ENCODE results near the gene TMEM167B.

TMEM167B gene

GRCh38 chr1:109060707-109061106, 29.9 kb upstream of the TMEM167B start:
- no peaks in the 10 kb centered on the region for H3K79me2 ChIP-seq (ENCODE audit: control insufficient read depth, insufficient read depth, low read length)
- no peak overlapping the region for H3K4me3 ChIP-seq (ENCODE audit: low read length)
- no peaks in the 10 kb centered on the region for H3K36me3 ChIP-seq (ENCODE audit: control insufficient read depth, insufficient read depth, low read length)
- no peak overlapping the region for H2BK15ac ChIP-seq (replicated peaks; ENCODE audit: low read depth)
- no peak overlapping the region for H2BK5ac ChIP-seq (ENCODE audit: low read length)
- no peak overlapping the region for H3K4ac ChIP-seq (ENCODE audit: low read depth, low read length)
- no peak overlapping the region for H2BK120ac ChIP-seq (ENCODE audit: low read depth, low read length)
- no peak overlapping the region for H3K23ac ChIP-seq (ENCODE audit: low read length)
- no peak overlapping the region for H3K56ac ChIP-seq (ENCODE audit: low read length)
- H3K27ac ChIP-seq (ENCODE audit: low read depth, low read length) = no peak overlapping the region
- H3K18ac ChIP-seq (ENCODE audit: low read length) = no peak overlapping the region
- no peak overlapping the region for H2AK5ac ChIP-seq (ENCODE audit: low read length)
- no peak overlapping the region for H4K5ac ChIP-seq (ENCODE audit: low read length)
- H4K8ac ChIP-seq (ENCODE audit: low read depth, low read length) = no peak overlapping the region
- WGBS (ENCODE audit: extremely low coverage, insufficient coverage, low lambda C conversion rate) = no CpG with 5 or more reads among the region's 7 CpGs
- no peak for DNase-seq
- H3K79me1 ChIP-seq (ENCODE audit: low read length) = no peaks in the 10 kb centered on the region
- H3K4me2 ChIP-seq (ENCODE audit: low read length) = no peak overlapping the region
- H3K4me1 ChIP-seq (ENCODE audit: control insufficient read depth, low read depth, low read length) = no peaks in the 10 kb centered on the region
- no peak overlapping the region for H3K9ac ChIP-seq (ENCODE audit: low read length)
- no peaks in the 10 kb centered on the region for H3K27me3 ChIP-seq (ENCODE audit: insufficient read depth, low read length, poor library complexity)

GRCh38 chr1:109061183-109061582, 29.4 kb upstream of the TMEM167B start:
- no peaks in the 10 kb centered on the region for H3K79me1 ChIP-seq (ENCODE audit: low read length)
- H2BK15ac ChIP-seq (replicated peaks; ENCODE audit: low read depth) = no peak overlapping the region
- H3K4me3 ChIP-seq (ENCODE audit: low read length) = no peak overlapping the region

GRCh38 chr1:109065137-109065536, 25.4 kb upstream of the TMEM167B start:
- no peak overlapping the region for H3K23ac ChIP-seq (ENCODE audit: low read length)
- H3K4me2 ChIP-seq (ENCODE audit: low read length) = no peak overlapping the region
- no peak for DNase-seq

More at GRCh38 chr1:109061183-109061582, 29.4 kb upstream of the TMEM167B start:
- DNase-seq = no peak
- Histone ChIP-seq H2BK5ac (ENCODE audit: low read length) (no peak overlapping the region), H3K18ac (ENCODE audit: low read length) (no peak overlapping the region), H4K8ac (ENCODE audit: low read depth, low read length) (no peak overlapping the region), H3K4ac (ENCODE audit: low read depth, low read length) (no peak overlapping the region), H4K5ac (ENCODE audit: low read length) (no peak overlapping the region), H3K23ac (ENCODE audit: low read length) (no peak overlapping the region), H3K79me2 (ENCODE audit: control insufficient read depth, insufficient read depth, low read length) (no peaks in the 10 kb centered on the region), H2AK5ac (ENCODE audit: low read length) (no peak overlapping the region), H3K9ac (ENCODE audit: low read length) (no peak overlapping the region), H3K27me3 (ENCODE audit: insufficient read depth, low read length, poor library complexity) (no peaks in the 10 kb centered on the region), H3K4me2 (ENCODE audit: low read length) (no peak overlapping the region), H3K4me1 (ENCODE audit: control insufficient read depth, low read depth, low read length) (no peaks in the 10 kb centered on the region), H3K56ac (ENCODE audit: low read length) (no peak overlapping the region), H2BK120ac (ENCODE audit: low read depth, low read length) (no peak overlapping the region), H3K36me3 (ENCODE audit: control insufficient read depth, insufficient read depth, low read length) (no peaks in the 10 kb centered on the region), H3K27ac (ENCODE audit: low read depth, low read length) (no peak overlapping the region)
- WGBS (ENCODE audit: extremely low coverage, insufficient coverage, low lambda C conversion rate) = no CpG with 5 or more reads among the region's 4 CpGs

GRCh38 chr1:109067883-109068282, 22.7 kb upstream of the TMEM167B start:
- H2BK120ac ChIP-seq (ENCODE audit: low read depth, low read length) = no peak overlapping the region
- no peak overlapping the region for H3K4ac ChIP-seq (ENCODE audit: low read depth, low read length)
- no peak overlapping the region for H3K9ac ChIP-seq (ENCODE audit: low read length)
- H3K79me2 ChIP-seq (ENCODE audit: control insufficient read depth, insufficient read depth, low read length) = peaks cover 4% of the 10 kb centered on the region
- DNase-seq = no peak
- no peak overlapping the region for H2AK5ac ChIP-seq (ENCODE audit: low read length)
- peaks cover 1% of the 10 kb centered on the region for H3K36me3 ChIP-seq (ENCODE audit: control insufficient read depth, insufficient read depth, low read length)
- H4K8ac ChIP-seq (ENCODE audit: low read depth, low read length) = no peak overlapping the region
- no CpG with 5 or more reads among the region's 8 CpGs for WGBS (ENCODE audit: extremely low coverage, insufficient coverage, low lambda C conversion rate)
- no peak overlapping the region for H3K27ac ChIP-seq (ENCODE audit: low read depth, low read length)
- no peak overlapping the region for H3K23ac ChIP-seq (ENCODE audit: low read length)
- peaks cover 5% of the 10 kb centered on the region for H3K79me1 ChIP-seq (ENCODE audit: low read length)
- no peak overlapping the region for H3K4me3 ChIP-seq (ENCODE audit: low read length)
- H3K4me2 ChIP-seq (ENCODE audit: low read length) = no peak overlapping the region
- no peaks in the 10 kb centered on the region for H3K4me1 ChIP-seq (ENCODE audit: control insufficient read depth, low read depth, low read length)
- H2BK5ac ChIP-seq (ENCODE audit: low read length) = no peak overlapping the region
- no peak overlapping the region for H3K18ac ChIP-seq (ENCODE audit: low read length)
- H4K5ac ChIP-seq (ENCODE audit: low read length) = no peak overlapping the region
- H3K56ac ChIP-seq (ENCODE audit: low read length) = no peak overlapping the region
- H2BK15ac ChIP-seq (replicated peaks; ENCODE audit: low read depth) = no peak overlapping the region
- no peaks in the 10 kb centered on the region for H3K27me3 ChIP-seq (ENCODE audit: insufficient read depth, low read length, poor library complexity)

More at GRCh38 chr1:109065137-109065536, 25.4 kb upstream of the TMEM167B start:
- H2BK15ac ChIP-seq (replicated peaks; ENCODE audit: low read depth) = no peak overlapping the region
- no peaks in the 10 kb centered on the region for H3K4me1 ChIP-seq (ENCODE audit: control insufficient read depth, low read depth, low read length)
- H3K4ac ChIP-seq (ENCODE audit: low read depth, low read length) = no peak overlapping the region
- no peak overlapping the region for H3K27ac ChIP-seq (ENCODE audit: low read depth, low read length)
- H2AK5ac ChIP-seq (ENCODE audit: low read length) = no peak overlapping the region
- peaks cover 2% of the 10 kb centered on the region for H3K79me2 ChIP-seq (ENCODE audit: control insufficient read depth, insufficient read depth, low read length)
- no peak overlapping the region for H4K8ac ChIP-seq (ENCODE audit: low read depth, low read length)
- H2BK5ac ChIP-seq (ENCODE audit: low read length) = no peak overlapping the region
- H3K56ac ChIP-seq (ENCODE audit: low read length) = no peak overlapping the region
- peaks cover 1% of the 10 kb centered on the region for H3K36me3 ChIP-seq (ENCODE audit: control insufficient read depth, insufficient read depth, low read length)
- no peak overlapping the region for H3K9ac ChIP-seq (ENCODE audit: low read length)
- no peak overlapping the region for H4K5ac ChIP-seq (ENCODE audit: low read length)
- H3K4me3 ChIP-seq (ENCODE audit: low read length) = no peak overlapping the region
- WGBS (ENCODE audit: extremely low coverage, insufficient coverage, low lambda C conversion rate) = no CpG with 5 or more reads among the region's 3 CpGs
- H3K79me1 ChIP-seq (ENCODE audit: low read length) = peaks cover 3% of the 10 kb centered on the region
- H3K18ac ChIP-seq (ENCODE audit: low read length) = no peak overlapping the region
- no peaks in the 10 kb centered on the region for H3K27me3 ChIP-seq (ENCODE audit: insufficient read depth, low read length, poor library complexity)
- no peak overlapping the region for H2BK120ac ChIP-seq (ENCODE audit: low read depth, low read length)

GRCh38 chr1:109069294-109069693, 21.3 kb upstream of the TMEM167B start:
- Histone ChIP-seq H3K18ac (ENCODE audit: low read length) (no peak overlapping the region), H3K9ac (ENCODE audit: low read length) (no peak overlapping the region), H3K4ac (ENCODE audit: low read depth, low read length) (no peak overlapping the region), H2BK120ac (ENCODE audit: low read depth, low read length) (no peak overlapping the region), H3K79me2 (ENCODE audit: control insufficient read depth, insufficient read depth, low read length) (peaks cover 4% of the 10 kb centered on the region), H4K8ac (ENCODE audit: low read depth, low read length) (no peak overlapping the region), H2BK15ac (replicated peaks; ENCODE audit: low read depth) (no peak overlapping the region), H3K36me3 (ENCODE audit: control insufficient read depth, insufficient read depth, low read length) (peaks cover 1% of the 10 kb centered on the region), H3K79me1 (ENCODE audit: low read length) (peaks cover 5% of the 10 kb centered on the region), H3K4me2 (ENCODE audit: low read length) (no peak overlapping the region), H2BK5ac (ENCODE audit: low read length) (no peak overlapping the region), H3K27ac (ENCODE audit: low read depth, low read length) (no peak overlapping the region), H3K4me1 (ENCODE audit: control insufficient read depth, low read depth, low read length) (no peaks in the 10 kb centered on the region), H3K4me3 (ENCODE audit: low read length) (no peak overlapping the region), H2AK5ac (ENCODE audit: low read length) (no peak overlapping the region), H3K56ac (ENCODE audit: low read length) (no peak overlapping the region), H3K27me3 (ENCODE audit: insufficient read depth, low read length, poor library complexity) (no peaks in the 10 kb centered on the region), H3K23ac (ENCODE audit: low read length) (no peak overlapping the region), H4K5ac (ENCODE audit: low read length) (no peak overlapping the region)
- no peak for DNase-seq
- WGBS (ENCODE audit: extremely low coverage, insufficient coverage, low lambda C conversion rate) = no CpG with 5 or more reads among the region's 1 CpG

All from mesendoderm (in vitro differentiated cells).